Stimulated activated CD4-positive, alpha-beta T cell treated with anti-CD3 and anti-CD28 coated beads, Interleukin-1b, Interleukin-23, amount 100 ng/mL, for 1 hour (primary cell): ENCODE data around the gene RILPL2.
"Not testable (repeated sequence)": the region's sequence is repeated elsewhere in the genome, so short reads cannot be mapped to it uniquely, and the experiment has no call there.

ENCODE experiments used
- DNase-seq, 2 donors: peaks; one replicate each; pipeline ENCODE4 v3.0.0-alpha.2; 2020; ENCODE audit warnings: low read depth in 2 of 2

RILPL2 gene

DNA sequence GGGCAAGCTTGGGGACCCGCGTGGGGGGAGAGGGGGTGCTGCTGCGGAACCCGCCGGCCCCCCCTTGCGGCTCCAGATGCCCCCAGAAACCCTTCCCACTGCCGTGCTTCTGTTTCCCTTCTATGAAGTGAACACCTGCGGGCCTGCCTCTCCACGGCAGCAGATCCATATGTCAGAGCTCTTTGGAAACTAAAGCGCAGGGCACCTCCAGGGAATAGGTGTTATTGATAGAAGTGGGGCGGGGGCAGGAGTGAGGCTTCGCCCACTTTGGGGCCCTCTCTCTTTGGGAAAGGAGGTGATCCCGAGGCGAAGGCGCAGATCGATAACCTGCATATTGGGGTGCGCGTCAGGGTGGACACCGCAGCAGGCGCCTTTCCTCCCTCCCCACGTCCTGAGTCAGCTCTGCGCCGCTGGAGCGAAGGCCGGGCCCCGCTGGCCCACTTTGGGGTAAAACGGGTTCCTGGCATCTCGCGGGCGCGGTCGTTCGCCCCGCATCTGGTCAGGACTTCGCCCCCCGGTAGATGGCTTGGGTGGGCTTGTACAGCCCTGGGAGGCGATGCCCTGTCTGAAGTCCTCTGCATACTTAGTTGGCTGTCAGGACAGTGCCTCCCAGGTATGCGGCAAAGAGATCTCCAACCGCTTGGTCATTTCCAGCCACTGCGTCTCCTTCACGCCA, 52.0 kb downstream of the RILPL2 start:
- no peak for DNase-seq

DNA sequence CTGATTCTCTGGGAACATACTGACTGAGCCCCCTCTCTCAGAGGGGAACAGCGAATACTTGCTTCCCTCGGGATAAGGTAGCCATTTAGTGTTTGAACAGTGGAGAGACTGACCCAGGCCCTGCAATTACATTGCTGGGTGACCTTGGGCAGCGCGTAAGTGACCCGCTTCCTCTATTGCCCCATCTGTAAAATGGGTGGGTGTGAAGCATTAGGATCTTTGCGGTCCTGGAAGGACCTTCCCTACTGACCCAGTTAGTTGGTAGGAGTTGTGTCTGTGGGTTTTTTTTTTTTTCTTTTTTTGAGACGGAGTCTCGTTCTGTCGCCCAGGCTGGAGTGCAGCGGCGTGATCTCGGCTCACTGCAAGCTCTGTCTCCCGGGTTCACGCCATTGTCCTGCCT, 53.8 kb downstream of the RILPL2 start:
- no peak for DNase-seq

DNA sequence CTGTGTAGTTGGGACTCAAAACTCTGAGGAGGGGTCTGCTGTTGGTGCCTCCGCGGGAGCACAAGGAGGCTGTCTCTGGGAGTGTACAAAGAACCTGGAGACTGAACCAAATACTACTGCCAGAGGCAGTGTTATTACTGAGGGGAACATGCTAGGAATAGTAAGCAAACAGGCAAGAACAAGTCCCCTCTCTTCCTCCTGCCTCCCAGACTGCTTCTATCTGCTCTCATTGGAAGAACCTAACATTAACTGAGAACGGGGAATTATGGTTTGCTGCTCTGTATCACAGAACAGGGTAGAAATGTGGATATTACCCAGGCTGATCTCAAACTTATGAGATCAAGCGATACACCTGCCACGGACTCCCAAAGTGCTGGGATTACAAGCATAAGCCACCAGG, 57.1 kb downstream of the RILPL2 start:
- DNase-seq, result no peak

DNA sequence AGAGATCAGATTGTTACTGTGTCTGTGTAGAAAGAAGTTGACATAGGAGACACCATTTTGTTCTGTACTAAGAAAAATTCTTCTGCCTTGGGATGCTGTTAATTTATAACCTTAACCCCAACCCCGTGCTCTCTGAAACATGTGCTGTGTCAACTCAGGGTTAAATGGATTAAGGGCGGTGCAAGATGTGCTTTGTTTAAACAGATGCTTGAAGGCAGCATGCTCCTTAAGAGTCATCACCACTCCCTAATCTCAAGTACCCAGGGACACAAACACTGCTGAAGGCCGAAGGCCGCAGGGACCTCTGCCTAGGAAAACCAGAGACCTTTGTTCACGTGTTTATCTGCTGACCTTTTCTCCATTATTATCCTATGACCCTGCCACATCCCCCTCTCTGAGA, 64.1 kb downstream of the RILPL2 start:
- not testable (repeated sequence) for DNase-seq

DNA sequence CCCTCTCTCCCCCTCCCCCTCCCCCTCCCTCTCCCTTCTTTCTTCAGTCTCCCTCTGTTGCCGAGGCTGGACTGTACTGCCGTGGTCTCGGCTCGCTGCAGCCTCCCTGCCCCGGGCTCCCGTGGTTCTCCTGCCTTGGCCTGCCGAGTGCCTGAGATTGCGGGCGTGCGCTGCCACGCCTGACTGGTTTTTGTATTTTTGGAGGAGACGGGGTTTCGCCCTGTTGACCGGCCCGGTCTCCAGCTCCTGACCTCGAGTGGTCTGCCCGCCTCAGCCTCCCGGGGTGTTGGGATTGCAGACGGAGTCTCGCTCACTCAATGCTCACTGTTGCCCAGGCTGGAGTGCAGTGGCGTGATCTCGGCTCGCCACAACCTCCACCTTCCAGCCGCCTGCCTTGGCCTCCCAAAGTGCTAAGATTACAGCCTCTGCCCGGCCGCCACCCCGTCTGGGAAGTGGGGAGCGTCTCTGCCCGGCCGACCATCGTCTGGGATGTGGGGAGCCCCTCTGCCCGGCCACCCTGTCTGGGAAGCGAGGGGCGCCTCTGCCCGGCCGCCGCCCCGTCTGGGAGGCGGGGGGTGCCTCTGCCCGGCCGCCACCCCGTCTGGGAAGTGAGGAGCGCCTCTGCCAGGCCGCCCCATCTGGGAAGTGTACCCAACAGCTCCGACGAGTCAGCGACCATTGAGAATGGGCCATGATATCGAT, 64.7 kb downstream of the RILPL2 start:
- not testable (repeated sequence) for DNase-seq

DNA sequence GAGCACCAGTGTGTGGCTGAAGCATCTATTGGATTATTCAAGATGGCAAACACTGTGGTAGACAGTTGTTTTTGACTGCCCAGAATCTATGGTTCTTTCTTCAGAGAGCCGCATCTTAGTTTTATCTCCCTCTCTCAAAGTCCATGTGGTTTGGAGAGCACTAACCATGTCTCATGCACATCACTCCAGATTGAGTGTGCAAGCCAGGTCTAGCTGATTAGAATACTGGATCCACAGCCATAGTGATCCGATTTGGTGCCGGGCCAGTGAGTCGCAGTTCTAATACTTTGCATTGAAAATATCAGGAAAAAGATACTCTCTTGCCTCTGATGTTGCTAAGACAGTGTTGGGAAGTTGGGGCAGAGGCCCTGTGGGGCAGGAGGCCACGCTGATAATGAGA, 67.3 kb downstream of the RILPL2 start:
- no peak for DNase-seq

DNA sequence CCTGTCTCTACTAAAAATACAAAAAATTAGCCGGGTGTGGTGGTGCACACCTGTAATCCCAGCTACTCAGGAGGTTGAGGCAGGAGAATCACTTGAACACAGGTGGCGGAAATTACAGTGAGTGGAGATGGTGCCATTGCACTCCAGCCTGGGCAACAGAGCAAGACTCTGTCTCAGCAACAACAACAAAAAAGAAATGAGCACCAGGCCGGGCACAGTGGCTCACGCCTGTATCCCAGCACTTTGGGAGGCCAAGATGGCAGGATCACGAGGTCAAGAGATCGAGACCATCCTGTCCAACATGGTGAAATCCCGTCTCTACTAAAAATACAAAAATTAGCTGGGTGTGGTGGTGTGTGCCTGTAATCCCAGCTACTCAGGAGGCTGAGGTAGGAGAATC, 68.1 kb downstream of the RILPL2 start:
- not testable (repeated sequence) for DNase-seq

DNA sequence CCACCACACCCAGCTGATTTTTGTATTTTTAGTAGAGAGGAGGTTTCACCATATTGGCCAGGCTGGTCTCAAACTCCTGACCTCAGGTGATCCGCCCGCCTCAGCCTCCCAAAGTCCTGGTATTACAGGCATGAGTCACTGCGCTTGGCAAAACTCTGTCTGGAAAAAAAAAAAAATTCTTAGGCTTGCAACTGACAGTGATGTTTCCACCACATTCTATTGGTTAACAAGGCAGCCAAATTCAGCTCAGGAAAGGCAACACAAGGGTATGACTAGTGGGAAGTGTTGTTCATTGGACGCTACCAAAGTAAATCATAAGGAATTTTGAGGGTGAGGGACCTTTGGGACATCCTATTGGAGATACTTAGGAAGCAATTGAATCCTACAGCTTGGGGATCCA, 69.0 kb downstream of the RILPL2 start:
- no peak for DNase-seq
